ENCODE measurements around the gene TRAF3IP3. TPM values are rescaled to one million over a fixed set of nuclear protein-coding genes. Genes with fewer than 3 reads are reported as not detected.

Gene TRAF3IP3
- total and polyA plus RNA-seq, 2 donors (not counting 3 experiments of a cell fraction or from before 2014, with no cell fraction given): not detected

GRCh38 chr1:209770636-209771415 is 15.0 kb downstream of the TRAF3IP3 start:
- Histone ChIP-seq H3K27me3 (ENCODE audit: control insufficient read depth in 2 of 2, insufficient read depth in 2 of 2, low read length in 2 of 2) (no peaks in the 10 kb centered on the region), H3K79me2 (ENCODE audit: control insufficient read depth, insufficient read depth, low read length) (no peaks in the 10 kb centered on the region), H3K9me1 (replicated peaks; ENCODE audit: control insufficient read depth, extremely low read depth, insufficient read depth, low read length) (no peaks in the 10 kb centered on the region), H3K4me2 (ENCODE audit: insufficient read depth, low read length) (no peak overlapping the region), H3K4me1 (ENCODE audit: control insufficient read depth, extremely low read depth, insufficient read depth, low read length) (peaks cover 18% of the 10 kb centered on the region), H3K9ac (replicated peaks; ENCODE audit: extremely low read depth, insufficient read depth, low read length) (no peak overlapping the region), H3K36me3 (ENCODE audit: control insufficient read depth in 2 of 2, extremely low read depth in 1 of 2, insufficient read depth in 2 of 2, low read length in 2 of 2) (no peaks in the 10 kb centered on the region), H2AFZ (ENCODE audit: low read depth, low read length) (no peak overlapping the region), H3K4me3 (replicated peaks in 1 of 3; ENCODE audit: insufficient read depth in 1 of 3, low read depth in 1 of 3, low read length in 3 of 3) (no peak overlapping the region), H3K27ac (ENCODE audit: insufficient read depth, low read depth, low read length) (no peak overlapping the region), H3K9me3 (replicated peaks; ENCODE audit: control insufficient read depth, insufficient read depth, low read length) (no peaks in the 10 kb centered on the region), H4K20me1 (replicated peaks; ENCODE audit: control insufficient read depth, extremely low read depth, insufficient read depth, low read length) (no peaks in the 10 kb centered on the region)
- no TSS peak for BruUV-seq (replicated peaks)
- ChIA-PET POLR2A (no interaction called here), CTCF (interaction anchor here (1.8 to 2.7 kb wide), 2 partner anchors 14 to 23 kb away, joined by 5 to 24 read pairs; partner anchors contain the start of gene C1orf74)
- intact Hi-C loops (cut with micrococcal nuclease) (no loop called here), dilution Hi-C loops (cut with MboI; ENCODE audit: extremely low pct_ligation_motif_present, low sequenced_read_pairs) (no loop called here)
- no peak for DNase-seq (ENCODE audit: low read depth, low spot score)
- TF ChIP-seq EZH2 (IDR thresholded peaks at IDR 0.05; ENCODE audit: borderline replicate concordance, low read depth, low read length, severe bottlenecking): no peak
- TF ChIP-seq FOS (IDR thresholded peaks at IDR 0.05; ENCODE audit: borderline replicate concordance, insufficient read depth, low read length): no peak
- no peak for TF ChIP-seq MAX (IDR thresholded peaks at IDR 0.05; ENCODE audit: insufficient read depth, insufficient read length)
- no peak for FAIRE-seq

- H3K4me1 ChIP-seq (ENCODE audit: control insufficient read depth, extremely low read depth, insufficient read depth, low read length): peaks cover 18% of the 10 kb centered on the region
- no TSS peak for BruUV-seq (replicated peaks)
- DNase-seq (ENCODE audit: low read depth, low spot score) (no peak), FAIRE-seq (no peak)
- H3K9me1 ChIP-seq (replicated peaks; ENCODE audit: control insufficient read depth, extremely low read depth, insufficient read depth, low read length): no peaks in the 10 kb centered on the region
- dilution Hi-C loops (cut with MboI; ENCODE audit: extremely low pct_ligation_motif_present, low sequenced_read_pairs): no loop called here
- H3K36me3 ChIP-seq (ENCODE audit: control insufficient read depth in 2 of 2, extremely low read depth in 1 of 2, insufficient read depth in 2 of 2, low read length in 2 of 2): no peaks in the 10 kb centered on the region
- H3K9me3 ChIP-seq (replicated peaks; ENCODE audit: control insufficient read depth, insufficient read depth, low read length): no peaks in the 10 kb centered on the region
- ChIA-PET CTCF (interaction anchor here (0.6 to 1.3 kb wide), 3 partner anchors 9 to 24 kb away, joined by 3 to 5 read pairs (median 3); no protein-coding TSS in a partner anchor), POLR2A (no interaction called here)
- no peak for TF ChIP-seq EZH2 (IDR thresholded peaks at IDR 0.05; ENCODE audit: borderline replicate concordance, low read depth, low read length, severe bottlenecking)
- no peak for TF ChIP-seq CTCF (IDR thresholded peaks at IDR 0.05; ENCODE audit: extremely low read depth in 1 of 2, insufficient read depth in 1 of 2, low read depth in 1 of 2, low read length in 2 of 2)
- TF ChIP-seq GATA2 (IDR thresholded peaks at IDR 0.05; ENCODE audit: insufficient read depth, insufficient read length, low read depth, low read length): no peak
- no peak overlapping the region for H2AFZ ChIP-seq (ENCODE audit: low read depth, low read length)
- H3K4me3 ChIP-seq (replicated peaks in 1 of 3; ENCODE audit: insufficient read depth in 1 of 3, low read depth in 1 of 3, low read length in 3 of 3): no peak overlapping the region
- no peaks in the 10 kb centered on the region for H4K20me1 ChIP-seq (replicated peaks; ENCODE audit: control insufficient read depth, extremely low read depth, insufficient read depth, low read length)
- no peaks in the 10 kb centered on the region for H3K27me3 ChIP-seq (ENCODE audit: control insufficient read depth in 2 of 2, insufficient read depth in 2 of 2, low read length in 2 of 2)
- H3K9ac ChIP-seq (replicated peaks; ENCODE audit: extremely low read depth, insufficient read depth, low read length): no peak overlapping the region
- intact Hi-C loops (cut with micrococcal nuclease): no loop called here
- H3K79me2 ChIP-seq (ENCODE audit: control insufficient read depth, insufficient read depth, low read length): no peaks in the 10 kb centered on the region
- H3K27ac ChIP-seq (ENCODE audit: insufficient read depth, low read depth, low read length): no peak overlapping the region
- H3K4me2 ChIP-seq (ENCODE audit: insufficient read depth, low read length): no peak overlapping the region
Measured at GRCh38 chr1:209772126-209772525, 16.3 kb downstream of the TRAF3IP3 start.
